ENCODE data around the gene PRSS16.

GRCh38 chr6:27214126-27214601, 33.3 kb upstream of the PRSS16 start:
- TF ChIP-seq POLR2A (IDR thresholded peaks at IDR 0.05) (no peak), CTCF (IDR thresholded peaks at IDR 0.05) (no peak)
